Mucosa of stomach (tissue), 1 donor: ENCODE results near the gene SELENOM.
"Not testable (repeated sequence)": the region's sequence is repeated elsewhere in the genome, so short reads cannot be mapped to it uniquely, and the experiment has no call there.

Experiments
- H3K27me3 ChIP-seq: one replicate; pipeline ENCODE4 v1.7.0; 2013; ENCODE audit warnings: mild to moderate bottlenecking, low read length; ENCODE audit not compliant: control insufficient read depth, insufficient read depth
- H3K36me3 ChIP-seq: one replicate; pipeline ENCODE4 v1.7.0; 2013; ENCODE audit warnings: low read length; ENCODE audit not compliant: control insufficient read depth, insufficient read depth
- H3K4me1 ChIP-seq: one replicate; pipeline ENCODE4 v1.7.0; 2013; ENCODE audit warnings: mild to moderate bottlenecking, low read length; ENCODE audit not compliant: control insufficient read depth, insufficient read depth
- H3K4me3 ChIP-seq: one replicate; pipeline ENCODE4 v1.7.0; 2013; ENCODE audit warnings: low read length
- H3K9ac ChIP-seq: one replicate; pipeline ENCODE4 v1.7.0; 2013; ENCODE audit warnings: mild to moderate bottlenecking, low read length, moderate library complexity
- H3K9me3 ChIP-seq: one replicate; pipeline ENCODE4 v1.7.0; 2013; ENCODE audit warnings: mild to moderate bottlenecking, low read length, moderate library complexity; ENCODE audit not compliant: control insufficient read depth
- donor health status: Pancreatic carcinoma.

SELENOM gene

DNA sequence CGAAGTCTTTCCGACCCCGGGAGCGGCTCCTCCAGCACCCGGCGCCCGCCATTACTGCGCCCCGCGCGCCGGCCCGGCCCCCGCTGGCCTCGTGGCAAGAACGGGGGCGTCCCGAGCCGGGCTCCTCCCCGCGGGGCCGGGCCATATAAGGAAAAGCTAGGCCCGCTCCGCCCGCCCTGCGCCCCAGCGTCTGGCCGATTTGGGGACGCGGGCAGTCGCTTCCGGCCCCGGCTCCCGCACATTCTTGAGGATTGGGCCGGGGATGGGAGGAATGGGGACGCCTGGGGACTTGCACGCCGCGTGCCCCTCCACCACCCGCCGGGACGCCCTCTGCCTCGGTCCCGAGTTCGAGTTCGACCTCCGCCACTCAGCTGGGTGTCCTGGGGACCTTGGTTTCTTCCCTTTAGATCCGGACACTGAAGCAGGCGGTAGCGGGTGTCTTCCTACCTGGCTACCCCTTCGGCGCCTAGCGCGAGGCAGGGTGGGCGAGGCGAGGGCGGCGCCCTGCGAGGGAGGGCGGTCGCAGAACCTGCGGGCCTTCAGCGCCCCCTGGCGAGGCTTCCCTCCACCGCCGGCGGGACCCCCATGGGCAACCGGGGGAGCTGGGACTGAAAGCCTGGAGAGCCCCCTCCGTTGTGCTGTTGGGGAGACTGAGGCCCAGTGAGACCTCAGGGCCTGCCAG is 22.4 kb downstream of the SELENOM start:
- Histone ChIP-seq H3K9ac (peak overlapping the region; percentile 88), H3K27me3 (no peaks in the 10 kb centered on the region), H3K9me3 (no peaks in the 10 kb centered on the region), H3K4me1 (peaks cover 51% of the 10 kb centered on the region), H3K36me3 (peaks cover 4% of the 10 kb centered on the region), H3K4me3 (peak overlapping the region; percentile 78)

- peak overlapping the region; percentile 88 for H3K9ac ChIP-seq
- H3K4me1 ChIP-seq: peaks cover 54% of the 10 kb centered on the region
- H3K27me3 ChIP-seq: no peaks in the 10 kb centered on the region
- H3K4me3 ChIP-seq: peak overlapping the region; percentile 9
- peaks cover 4% of the 10 kb centered on the region for H3K36me3 ChIP-seq
- no peaks in the 10 kb centered on the region for H3K9me3 ChIP-seq
Observed at GRCh38 chr22:31083923-31084810, 23.2 kb downstream of the SELENOM start.

- no peaks in the 10 kb centered on the region for H3K27me3 ChIP-seq
- H3K9ac ChIP-seq: peak overlapping the region; percentile 88
- peaks cover 59% of the 10 kb centered on the region for H3K4me1 ChIP-seq
- peaks cover 2% of the 10 kb centered on the region for H3K36me3 ChIP-seq
- H3K9me3 ChIP-seq: no peaks in the 10 kb centered on the region
- peak overlapping the region; percentile 45 for H3K4me3 ChIP-seq
Observed at GRCh38 chr22:31083377-31083768, 24.0 kb downstream of the SELENOM start.

DNA sequence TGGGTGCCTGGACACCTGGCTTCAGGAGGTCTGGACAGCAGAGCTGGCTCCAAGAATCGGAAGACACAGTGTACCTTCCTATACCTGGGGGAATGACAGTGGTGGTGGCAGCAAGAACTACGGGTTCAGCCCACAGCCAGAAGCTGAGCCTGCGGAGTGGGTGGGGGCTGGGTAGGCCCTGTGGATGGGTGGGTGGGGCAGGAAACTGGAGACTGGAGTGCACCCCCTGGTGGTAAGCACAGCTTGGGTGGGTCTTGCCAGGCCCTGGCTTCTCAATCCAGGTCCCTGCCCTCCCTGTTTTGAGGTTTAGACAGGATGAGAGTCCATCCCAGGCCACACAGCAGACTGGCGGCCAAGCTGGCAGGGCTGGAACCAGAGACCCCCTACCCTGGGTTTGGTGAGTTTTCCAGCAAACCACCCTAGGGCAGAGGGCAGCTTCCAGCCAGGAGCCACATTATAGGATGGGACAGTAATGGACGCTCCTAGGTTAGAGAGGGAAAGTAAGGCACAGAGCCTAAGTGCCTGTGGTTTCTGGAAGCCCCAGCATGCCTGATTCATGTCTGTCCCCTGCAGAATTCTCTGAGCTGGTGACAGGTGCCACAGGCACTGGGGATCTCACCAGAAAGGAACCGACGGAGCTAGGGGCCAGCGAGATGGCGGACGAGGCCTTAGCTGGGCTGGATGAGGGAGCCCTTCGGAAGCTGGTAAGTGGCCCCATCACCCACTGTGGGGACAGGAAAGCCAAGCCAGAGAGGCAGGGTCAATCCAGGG is 24.6 kb downstream of the SELENOM start:
- peaks cover 59% of the 10 kb centered on the region for H3K4me1 ChIP-seq
- H3K36me3 ChIP-seq: no peaks in the 10 kb centered on the region
- no peaks in the 10 kb centered on the region for H3K27me3 ChIP-seq
- peak overlapping the region; percentile 88 for H3K9ac ChIP-seq
- H3K4me3 ChIP-seq: peak overlapping the region; percentile 45
- H3K9me3 ChIP-seq: no peaks in the 10 kb centered on the region

- Histone ChIP-seq H3K9me3 (no peaks in the 10 kb centered on the region), H3K4me1 (peaks cover 58% of the 10 kb centered on the region), H3K9ac (peak overlapping the region; percentile 88), H3K36me3 (no peaks in the 10 kb centered on the region), H3K4me3 (peak overlapping the region; percentile 45), H3K27me3 (no peaks in the 10 kb centered on the region)
Observed at GRCh38 chr22:31081963-31082605, 25.3 kb downstream of the SELENOM start.

DNA sequence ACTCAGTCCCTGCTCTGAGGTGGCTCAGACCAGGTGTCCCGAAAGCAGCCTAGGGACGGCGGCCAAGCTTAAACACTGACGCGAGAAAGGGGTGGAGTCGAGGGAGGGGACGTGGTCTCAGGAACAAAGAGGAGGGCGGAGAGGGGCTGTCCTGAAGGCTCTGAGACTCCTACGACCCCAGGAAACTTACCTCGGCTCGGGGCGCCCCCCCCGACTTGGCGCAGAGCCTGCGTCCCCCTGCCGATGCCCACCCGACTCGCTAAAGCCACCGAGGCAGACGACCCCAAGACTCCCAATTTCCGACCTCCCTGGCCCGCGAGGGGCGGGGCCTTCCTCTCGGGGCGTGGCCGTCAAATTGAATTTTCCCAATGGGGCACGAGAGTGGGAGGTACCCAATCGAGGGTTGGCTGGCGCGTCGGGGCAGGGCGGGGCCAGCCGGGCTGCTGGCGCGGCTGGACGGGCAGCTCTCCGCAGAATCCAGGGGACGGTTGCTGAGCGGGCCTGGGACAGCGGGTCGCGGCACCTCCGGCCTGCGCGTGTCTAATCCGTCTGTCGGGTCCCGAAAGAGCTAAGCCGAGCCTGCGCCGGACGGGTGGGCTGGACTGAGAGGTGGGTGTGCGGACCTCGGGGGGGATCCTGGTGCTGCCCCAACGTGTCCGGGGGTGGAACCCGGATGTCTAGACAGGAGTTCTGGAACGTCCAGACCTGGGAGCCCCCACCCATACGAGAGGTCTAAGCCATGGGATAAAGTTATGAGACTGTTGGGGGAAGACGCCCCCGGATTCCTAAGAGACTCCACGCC is 26.3 kb downstream of the SELENOM start, which contains the start of gene SMTN:
Gene SMTN (plus strand): TSS at position 471 of the 802 bp plus-strand sequence. CDS start 1,941 bp downstream, outside the sequence.
- Histone ChIP-seq H3K9ac (peak within 1 kb of the TSS; percentile 88), H3K36me3 (no peaks in the 10 kb centered on the region), H3K27me3 (no peaks in the 10 kb centered on the region), H3K4me1 (peaks cover 50% of the 10 kb centered on the region), H3K9me3 (no peaks in the 10 kb centered on the region), H3K4me3 (peak within 1 kb of the TSS; percentile 45)

- Histone ChIP-seq H3K9me3 (no peaks in the 10 kb centered on the region), H3K9ac (peak overlapping the region; percentile 88), H3K4me3 (peak overlapping the region; percentile 45), H3K4me1 (peaks cover 46% of the 10 kb centered on the region), H3K27me3 (no peaks in the 10 kb centered on the region), H3K36me3 (no peaks in the 10 kb centered on the region)
Observed at GRCh38 chr22:31080164-31080847, 27.1 kb downstream of the SELENOM start.

GRCh38 chr22:31079095-31079642 is 28.2 kb downstream of the SELENOM start:
- Histone ChIP-seq H3K4me3 (no peak overlapping the region), H3K4me1 (peaks cover 42% of the 10 kb centered on the region), H3K9me3 (no peaks in the 10 kb centered on the region), H3K27me3 (no peaks in the 10 kb centered on the region), H3K36me3 (no peaks in the 10 kb centered on the region), H3K9ac (no peak overlapping the region)

- not testable (repeated sequence) for H3K4me3 ChIP-seq, H3K9me3 ChIP-seq, H3K9ac ChIP-seq, H3K36me3 ChIP-seq, H3K27me3 ChIP-seq
- peaks cover 34% of the 10 kb centered on the region for H3K4me1 ChIP-seq
Observed at GRCh38 chr22:31078389-31078788, 29.0 kb downstream of the SELENOM start.

DNA sequence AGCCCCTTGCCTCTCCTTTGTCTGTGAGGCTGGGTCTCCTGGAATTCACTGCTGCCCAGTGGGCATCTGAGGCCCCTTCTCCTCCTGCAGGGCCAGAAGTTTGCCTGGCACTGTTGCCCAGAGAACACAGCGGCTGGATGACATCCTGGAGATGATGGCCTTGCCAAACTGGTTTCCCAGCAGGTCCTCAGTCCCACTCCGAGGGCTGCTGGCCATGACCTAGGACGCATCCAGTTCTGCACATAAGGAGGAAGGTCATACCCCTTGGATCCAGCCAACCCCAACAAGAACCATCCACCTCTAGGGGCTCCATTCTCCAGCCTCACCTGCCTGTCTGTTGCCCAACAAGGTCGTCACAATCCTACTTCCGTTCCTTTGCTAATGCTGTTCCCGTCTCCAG is 29.7 kb downstream of the SELENOM start:
- no peaks in the 10 kb centered on the region for H3K36me3 ChIP-seq
- no peak overlapping the region for H3K9ac ChIP-seq
- H3K27me3 ChIP-seq: no peaks in the 10 kb centered on the region
- peaks cover 27% of the 10 kb centered on the region for H3K4me1 ChIP-seq
- H3K4me3 ChIP-seq: no peak overlapping the region
- no peaks in the 10 kb centered on the region for H3K9me3 ChIP-seq
